Immature natural killer cell (primary cell): Measurements from ENCODE around the gene ICAM3. TPM values are rescaled to one million over a fixed set of nuclear protein-coding genes. Genes with fewer than 3 reads are reported as not detected.
"Not testable (repeated sequence)": the region's sequence is repeated elsewhere in the genome, so short reads cannot be mapped to it uniquely, and the experiment has no call there.

Source experiments
- DNase-seq, 3 donors: peaks; one replicate each; pipeline ENCODE4 v3.0.0; 2022; ENCODE audit warnings: mixed read lengths in 1 of 3
- H3K27ac Mint-ChIP-seq, 6 donors: one replicate each; pipeline ENCODE4 v1.8.0; 2020; ENCODE audit warnings: mixed read lengths in 6 of 6, mild to moderate bottlenecking in 5 of 6, inconsistent platforms in 4 of 6, moderate library complexity in 3 of 6
- H3K27me3 Mint-ChIP-seq, 3 donors: one replicate each; pipeline ENCODE4 v1.8.0; 2020 to 2021; ENCODE audit warnings: low read depth in 3 of 3, mild to moderate bottlenecking in 3 of 3, mixed read lengths in 3 of 3, moderate library complexity in 3 of 3, inconsistent platforms in 1 of 3
- H3K36me3 Mint-ChIP-seq, 3 donors: one replicate each; pipeline ENCODE4 v1.8.0; 2020; ENCODE audit warnings: mixed read lengths in 3 of 3, inconsistent platforms in 2 of 3, mild to moderate bottlenecking in 2 of 3
- H3K4me1 Mint-ChIP-seq, 2 donors: one replicate each; pipeline ENCODE4 v1.8.0; 2020; ENCODE audit warnings: inconsistent platforms in 2 of 2, mild to moderate bottlenecking in 2 of 2, mixed read lengths in 2 of 2, moderate library complexity in 1 of 2
- H3K4me3 Mint-ChIP-seq, 5 donors: one replicate each; pipeline ENCODE4 v1.8.0; 2020; ENCODE audit warnings: mild to moderate bottlenecking in 5 of 5, mixed read lengths in 5 of 5, inconsistent platforms in 3 of 5, moderate library complexity in 3 of 5
- H3K9me3 Mint-ChIP-seq, 6 donors: one replicate each; pipeline ENCODE4 v1.8.0; 2020; ENCODE audit warnings: mild to moderate bottlenecking in 6 of 6, mixed read lengths in 6 of 6, inconsistent platforms in 4 of 6, moderate library complexity in 3 of 6
- polyA plus RNA-seq, 3 donors: library from polyadenylated mRNA; unstranded; fragments of 300-500 nt; fragmentation: Illumina TruSeq; gene quantifications; one replicate each; pipeline ENCODE4 v1.2.3, GENCODE V29; 2021

The ICAM3 gene
- polyA plus RNA-seq, 3 donors from 2014 or later, result 263 to 292 (median 280) TPM

- H3K4me3 Mint-ChIP-seq, result no peak overlapping the region
- H3K27me3 Mint-ChIP-seq, result peaks cover 0 to 7% (median 0%) of the 10 kb centered on the region in 3 donors
- H3K9me3 Mint-ChIP-seq, result no peaks in the 10 kb centered on the region
- H3K4me1 Mint-ChIP-seq, result no peaks in the 10 kb centered on the region
- peaks cover 8 to 25% (median 19%) of the 10 kb centered on the region in 3 donors for H3K36me3 Mint-ChIP-seq
- H3K27ac Mint-ChIP-seq, result peak overlapping the region in 1 of 6 donors; percentile 11
- DNase-seq, result no peak
These were observed 25.2 kb upstream of the ICAM3 start for GRCh38 chr19:10364644-10365043.

- no peak for DNase-seq
- peak overlapping the region in 1 of 6 donors; percentile 14 for H3K27ac Mint-ChIP-seq
- peaks cover 8 to 24% (median 13%) of the 10 kb centered on the region in 3 donors for H3K36me3 Mint-ChIP-seq
- H3K9me3 Mint-ChIP-seq, result no peaks in the 10 kb centered on the region
- peaks cover 0 to 7% (median 0%) of the 10 kb centered on the region in 3 donors for H3K27me3 Mint-ChIP-seq
- H3K4me3 Mint-ChIP-seq, result no peak overlapping the region
- H3K4me1 Mint-ChIP-seq, result no peaks in the 10 kb centered on the region
These were observed 24.4 kb upstream of the ICAM3 start for GRCh38 chr19:10363789-10364281.

GRCh38 chr19:10362259-10362658, 22.8 kb upstream of the ICAM3 start:
- Mint-ChIP-seq H3K9me3 (no peaks in the 10 kb centered on the region), H3K4me3 (no peak overlapping the region), H3K4me1 (no peaks in the 10 kb centered on the region), H3K27ac (peak overlapping the region in 1 of 6 donors; percentile 66), H3K36me3 (peaks cover 8 to 22% (median 13%) of the 10 kb centered on the region in 3 donors), H3K27me3 (peaks cover 0 to 7% (median 0%) of the 10 kb centered on the region in 3 donors)
- no peak for DNase-seq

GRCh38 chr19:10361569-10362011, 22.2 kb upstream of the ICAM3 start:
- Mint-ChIP-seq H3K36me3 (peaks cover 8 to 19% (median 13%) of the 10 kb centered on the region in 3 donors), H3K9me3 (no peaks in the 10 kb centered on the region), H3K4me1 (no peaks in the 10 kb centered on the region), H3K4me3 (no peak overlapping the region), H3K27ac (no peak overlapping the region), H3K27me3 (peaks cover 0 to 7% (median 0%) of the 10 kb centered on the region in 3 donors)
- DNase-seq, result no peak

- Mint-ChIP-seq H3K27ac (no peak overlapping the region), H3K4me1 (no peaks in the 10 kb centered on the region), H3K36me3 (peaks cover 6 to 25% (median 11%) of the 10 kb centered on the region in 3 donors), H3K27me3 (peaks cover 2 to 4% (median 3%) of the 10 kb centered on the region in 3 donors), H3K4me3 (no peak overlapping the region), H3K9me3 (no peaks in the 10 kb centered on the region)
- DNase-seq, result no peak
These were observed 17.0 kb upstream of the ICAM3 start for GRCh38 chr19:10356431-10356830.

GRCh38 chr19:10353793-10354391, 14.5 kb upstream of the ICAM3 start:
- Mint-ChIP-seq H3K4me3 (no peak overlapping the region), H3K36me3 (peaks cover 3 to 14% (median 6%) of the 10 kb centered on the region in 3 donors), H3K9me3 (no peaks in the 10 kb centered on the region), H3K27me3 (peaks cover 0 to 4% (median 2%) of the 10 kb centered on the region in 3 donors), H3K4me1 (no peaks in the 10 kb centered on the region), H3K27ac (no peak overlapping the region)
- DNase-seq, result peak in 1 of 3 donors; percentile 22

GRCh38 chr19:10352764-10353671, 13.6 kb upstream of the ICAM3 start:
- H3K27me3 Mint-ChIP-seq, result peaks cover 0 to 4% (median 2%) of the 10 kb centered on the region in 3 donors
- H3K36me3 Mint-ChIP-seq, result peaks cover 3 to 11% (median 6%) of the 10 kb centered on the region in 3 donors

GRCh38 chr19:10346509-10346908, 7.1 kb upstream of the ICAM3 start:
- Mint-ChIP-seq H3K27me3 (no peaks in the 10 kb centered on the region), H3K9me3 (no peaks in the 10 kb centered on the region), H3K36me3 (peaks cover 0 to 3% (median 0%) of the 10 kb centered on the region in 3 donors), H3K4me1 (no peaks in the 10 kb centered on the region), H3K4me3 (no peak overlapping the region), H3K27ac (no peak overlapping the region)
- DNase-seq, result no peak

More at GRCh38 chr19:10352764-10353671, 13.6 kb upstream of the ICAM3 start:
- Mint-ChIP-seq H3K27ac (no peak overlapping the region), H3K9me3 (no peaks in the 10 kb centered on the region), H3K4me3 (no peak overlapping the region), H3K4me1 (no peaks in the 10 kb centered on the region)
- no peak for DNase-seq

- DNase-seq, result no peak
- Mint-ChIP-seq H3K27me3 (no peaks in the 10 kb centered on the region), H3K4me3 (no peak overlapping the region), H3K9me3 (no peaks in the 10 kb centered on the region), H3K27ac (no peak overlapping the region), H3K4me1 (peaks cover 4 to 8% of the 10 kb centered on the region in 2 donors), H3K36me3 (no peaks in the 10 kb centered on the region)
These were observed 5.4 kb upstream of the ICAM3 start for GRCh38 chr19:10344780-10345179.

GRCh38 chr19:10343495-10343894, 4.1 kb upstream of the ICAM3 start:
- no peak for DNase-seq
- Mint-ChIP-seq H3K4me3 (no peak overlapping the region), H3K9me3 (no peaks in the 10 kb centered on the region), H3K4me1 (peaks cover 17 to 21% of the 10 kb centered on the region in 2 donors), H3K27ac (no peak overlapping the region), H3K36me3 (no peaks in the 10 kb centered on the region), H3K27me3 (peaks cover 0 to 6% (median 0%) of the 10 kb centered on the region in 3 donors)

- DNase-seq, result no peak
- peaks cover 22 to 27% of the 10 kb centered on the region in 2 donors for H3K4me1 Mint-ChIP-seq
- peak overlapping the region; percentile 93 to 96 (median 95) for H3K27ac Mint-ChIP-seq
- H3K4me3 Mint-ChIP-seq, result peak overlapping the region; percentile 94 to 99 (median 97)
- no peaks in the 10 kb centered on the region for H3K9me3 Mint-ChIP-seq
- H3K36me3 Mint-ChIP-seq, result no peaks in the 10 kb centered on the region
- H3K27me3 Mint-ChIP-seq, result peaks cover 0 to 6% (median 1%) of the 10 kb centered on the region in 3 donors
These were observed 553 bp upstream of the ICAM3 start for GRCh38 chr19:10339977-10340376.

GRCh38 chr19:10338940-10339339, 484 bp downstream of the ICAM3 start:
- Mint-ChIP-seq H3K27me3 (peaks cover 0 to 6% (median 3%) of the 10 kb centered on the region in 3 donors), H3K9me3 (no peaks in the 10 kb centered on the region), H3K27ac (peak overlapping the region; percentile 93 to 96 (median 95)), H3K4me3 (peak overlapping the region; percentile 94 to 99 (median 97)), H3K4me1 (peaks cover 26 to 30% of the 10 kb centered on the region in 2 donors), H3K36me3 (no peaks in the 10 kb centered on the region)
- DNase-seq, result no peak

GRCh38 chr19:10336725-10337124, 2.7 kb downstream of the ICAM3 start:
- Mint-ChIP-seq H3K27me3 (peaks cover 4 to 14% (median 6%) of the 10 kb centered on the region in 3 donors), H3K4me1 (peaks cover 47 to 51% of the 10 kb centered on the region in 2 donors), H3K27ac (peak overlapping the region in 1 of 6 donors; percentile 29), H3K4me3 (peak overlapping the region in 1 of 5 donors; percentile 29)
- not testable (repeated sequence) for H3K9me3 Mint-ChIP-seq, H3K36me3 Mint-ChIP-seq, DNase-seq
